GM19455 (cell line): Measurements from ENCODE around the gene PCSK6.
"Not testable (repeated sequence)": the region's sequence is repeated elsewhere in the genome, so short reads cannot be mapped to it uniquely, and the experiment has no call there.

Experiments
- ATAC-seq: cut with Tn5 transposase; IDR thresholded peaks from one replicate; pipeline ENCODE4 v1.9.1; 2021; ENCODE audit not compliant: unreplicated experiment

PCSK6 gene

DNA sequence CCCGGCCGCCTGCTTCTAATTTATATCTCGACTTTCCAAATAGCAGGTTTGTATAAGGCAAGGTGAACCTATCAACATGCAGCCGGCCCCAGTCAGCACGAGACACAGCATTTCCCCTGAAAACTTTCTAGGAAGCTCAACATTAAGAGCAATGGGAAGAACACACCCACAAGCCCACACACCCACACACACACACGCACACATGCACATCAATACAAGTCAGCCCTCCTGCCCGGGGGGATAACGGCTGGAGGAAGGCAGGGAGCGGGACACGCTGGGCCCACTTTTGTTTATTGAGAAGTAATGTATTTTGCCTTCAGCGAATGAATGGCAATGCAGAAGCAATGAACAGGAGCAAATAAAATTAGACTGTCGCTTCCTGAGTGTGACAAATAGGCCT is 83.5 kb downstream of the PCSK6 start:
- ATAC-seq: no peak

DNA sequence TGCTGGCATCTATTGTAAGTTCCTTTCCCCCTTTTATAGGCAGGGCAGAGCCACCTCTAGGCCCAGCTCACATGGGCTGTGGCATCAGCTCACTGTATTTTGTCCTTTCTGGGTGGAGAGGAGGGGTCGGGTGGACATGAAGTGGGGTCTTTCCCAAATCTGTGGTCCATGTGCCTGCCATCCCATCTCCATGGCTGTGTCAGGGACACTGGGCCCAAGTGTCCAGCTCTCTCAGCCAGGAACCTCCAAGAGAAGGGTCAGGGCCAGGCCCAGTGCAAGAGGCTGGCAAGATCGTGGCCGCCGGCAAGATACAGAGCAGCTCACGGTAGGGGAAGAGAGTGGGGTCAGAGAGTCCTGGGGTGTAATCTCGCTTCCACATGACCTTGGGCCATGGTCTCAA is 85.3 kb downstream of the PCSK6 start:
- no peak for ATAC-seq

DNA sequence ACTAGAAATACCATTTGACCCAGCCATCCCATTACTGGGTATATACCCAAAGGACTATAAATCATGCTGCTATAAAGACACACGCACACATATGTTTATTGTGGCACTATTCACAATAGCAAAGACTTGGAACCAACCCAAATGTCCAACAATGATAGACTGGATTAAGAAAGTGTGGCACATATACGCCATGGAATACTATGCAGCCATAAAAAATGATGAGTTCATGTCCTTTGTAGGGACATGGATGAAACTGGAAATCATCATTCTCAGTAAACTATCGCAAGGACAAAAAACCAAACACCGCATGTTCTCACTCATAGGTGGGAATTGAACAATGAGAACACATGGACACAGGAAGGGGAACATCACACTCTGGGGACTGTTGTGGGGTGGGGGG is 86.6 kb downstream of the PCSK6 start:
- ATAC-seq: not testable (repeated sequence)

DNA sequence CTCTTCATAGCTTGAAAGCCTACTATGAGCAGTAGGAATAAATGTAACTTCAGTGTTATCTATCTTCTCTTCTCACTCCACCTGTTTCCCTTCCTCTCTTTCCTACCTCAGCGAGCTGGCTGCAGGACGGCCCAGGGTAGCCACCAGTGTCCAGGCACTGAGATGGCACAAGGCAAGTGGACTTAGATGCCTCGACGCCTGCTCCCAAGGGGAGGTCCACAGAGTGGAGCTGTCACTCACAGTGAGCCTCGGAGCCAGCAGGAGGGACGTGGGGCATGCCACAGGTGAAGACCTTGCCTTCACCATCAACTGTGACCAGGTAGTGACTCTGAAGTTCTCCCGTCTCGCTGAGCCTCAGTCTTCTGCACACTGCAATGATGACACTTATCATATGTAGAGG is 88.2 kb downstream of the PCSK6 start:
- ATAC-seq: no peak

DNA sequence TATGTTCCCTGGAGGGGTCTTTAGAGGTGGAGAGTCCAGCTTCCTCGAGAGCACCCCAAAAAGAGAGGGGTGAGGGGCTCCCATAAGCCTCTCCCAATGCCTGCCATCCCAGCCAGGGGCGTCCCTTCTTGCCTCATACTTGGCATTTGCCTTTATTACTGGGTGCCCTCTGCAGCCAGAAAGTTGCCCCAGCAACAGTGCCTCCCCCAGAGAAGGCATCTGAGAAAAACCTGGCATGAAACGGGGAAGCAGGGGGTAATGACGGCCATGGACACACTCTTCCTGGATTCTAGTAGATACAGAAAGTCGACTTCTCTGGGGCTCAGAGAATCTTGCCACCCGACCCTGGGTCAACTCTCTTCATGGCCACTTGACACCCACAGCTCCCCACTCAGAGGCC is 90.1 kb downstream of the PCSK6 start:
- no peak for ATAC-seq

DNA sequence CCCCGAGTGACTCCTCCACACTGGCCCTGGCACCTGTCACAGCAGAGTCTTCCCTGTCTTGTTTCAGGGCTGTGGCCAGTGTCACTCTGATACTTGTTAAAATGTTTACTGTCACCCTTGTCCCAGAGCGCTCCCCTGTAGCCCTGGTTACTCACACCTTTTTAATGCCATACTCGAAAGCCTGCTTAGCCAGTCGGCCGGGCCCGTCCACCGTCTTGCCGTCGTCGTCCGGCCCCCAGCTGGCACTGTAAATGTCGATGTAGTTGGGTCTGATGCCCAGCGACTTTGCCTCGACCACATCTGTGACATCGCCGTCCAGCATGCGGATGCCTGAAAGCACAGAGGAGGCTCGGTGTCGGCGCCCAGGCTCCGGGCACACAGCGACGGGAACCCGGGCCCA is 91.3 kb downstream of the PCSK6 start:
- no peak for ATAC-seq

DNA sequence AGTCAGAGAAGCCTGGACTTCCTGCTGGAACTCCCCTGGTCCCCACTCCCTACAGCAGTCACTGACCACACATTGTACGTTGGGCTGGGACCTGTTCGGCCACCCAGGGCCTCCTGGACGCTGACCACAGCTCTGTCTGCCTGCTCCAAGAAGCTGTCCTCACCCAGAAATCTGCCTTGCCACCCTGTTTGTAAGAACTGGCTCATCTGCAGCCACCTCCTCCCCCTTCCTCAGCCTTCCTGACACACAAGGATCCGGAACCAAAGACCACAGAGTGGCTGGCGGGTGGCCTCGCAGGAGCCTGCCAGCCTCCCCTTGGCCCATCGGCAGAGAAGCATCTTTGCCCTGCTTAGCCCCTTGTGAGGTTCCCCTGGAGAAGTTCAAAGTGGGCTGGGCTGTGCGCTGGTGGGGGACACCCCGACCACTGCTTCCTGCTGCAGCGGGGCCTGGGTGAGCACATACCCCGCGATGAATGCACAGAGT is 91.9 kb downstream of the PCSK6 start:
- no peak for ATAC-seq

DNA sequence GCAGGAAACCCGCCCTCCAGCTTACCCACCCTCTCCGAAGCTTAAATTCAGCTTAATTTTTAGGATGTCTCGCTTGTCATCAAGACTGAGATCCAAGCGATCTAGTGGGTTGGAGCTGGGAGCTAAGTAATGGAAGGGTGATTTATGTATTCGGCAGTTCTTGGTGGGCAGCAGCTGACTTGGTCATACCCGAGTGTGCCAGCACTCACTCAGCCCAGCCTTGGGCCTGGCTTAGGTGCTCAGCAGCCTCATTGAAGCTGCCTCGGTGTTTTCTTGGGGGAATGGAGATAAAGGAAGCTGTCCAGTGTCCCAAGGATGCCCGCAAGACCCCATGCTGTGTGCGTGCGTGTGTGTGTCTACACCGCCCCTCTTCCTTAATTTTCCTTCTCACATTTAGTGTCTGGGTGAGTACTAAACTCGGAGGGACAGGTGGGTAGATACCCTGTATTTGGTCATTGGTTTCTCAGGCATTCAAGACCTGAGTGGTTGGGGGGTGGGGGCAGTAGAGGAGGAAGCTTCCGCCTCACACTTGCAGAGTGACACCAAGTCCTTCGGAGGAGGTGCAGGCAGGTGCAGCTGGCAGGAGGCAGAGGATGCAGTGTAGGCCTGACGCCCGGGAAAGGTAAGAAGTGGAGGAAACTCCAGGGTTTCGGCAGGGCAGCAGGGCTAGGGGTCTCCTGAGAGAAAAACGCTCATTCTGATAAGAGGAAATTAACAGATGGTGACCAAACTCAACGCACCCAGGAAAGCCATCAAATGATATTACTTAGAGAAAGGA is 92.8 kb downstream of the PCSK6 start:
- no peak for ATAC-seq

DNA sequence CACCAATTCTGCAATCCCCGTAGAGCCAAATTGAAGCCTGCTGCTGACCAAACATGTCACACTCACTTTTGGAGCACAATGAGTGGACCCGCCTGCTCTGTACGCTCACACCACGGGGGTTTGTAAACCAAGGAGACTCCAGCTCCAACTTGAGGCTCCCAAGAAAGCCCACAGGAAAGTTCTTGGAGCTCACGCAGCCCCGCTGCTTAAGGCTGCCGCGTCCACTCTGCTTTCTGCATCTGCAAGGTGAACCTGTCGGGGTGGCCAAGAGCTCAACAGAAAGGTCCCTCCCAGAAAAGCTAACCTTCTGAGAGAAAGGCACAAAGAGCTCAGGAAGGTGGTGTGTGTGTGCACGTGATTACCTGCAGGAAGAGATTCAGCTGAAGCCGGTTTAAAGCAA is 94.9 kb downstream of the PCSK6 start:
- ATAC-seq: no peak

DNA sequence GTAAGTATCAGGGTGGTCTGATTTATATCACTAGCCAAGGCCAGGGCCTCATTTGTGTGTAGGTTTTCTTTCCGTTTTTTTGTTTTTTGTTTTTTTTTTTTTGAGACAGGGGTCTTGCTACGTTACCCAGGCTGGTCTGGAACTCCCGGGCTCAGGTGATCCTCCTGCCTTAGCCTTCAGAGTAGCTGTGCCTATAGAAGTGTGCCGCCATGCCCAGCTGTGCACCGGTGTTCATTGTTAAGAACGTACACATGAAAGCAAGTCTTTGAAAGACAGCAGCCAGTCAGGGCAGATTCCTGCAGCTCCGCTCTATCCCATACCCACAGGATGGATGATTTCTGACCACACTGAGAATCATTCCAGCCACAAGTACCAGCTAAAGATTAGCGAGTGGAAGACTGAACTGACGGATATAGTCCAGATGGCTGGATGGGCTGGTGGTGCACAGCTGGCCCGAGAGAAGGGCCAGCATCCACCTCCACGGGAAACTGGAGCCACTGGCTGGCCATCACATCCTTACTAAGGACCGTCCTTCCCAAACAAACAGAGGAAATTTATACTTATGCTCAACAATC is 95.4 kb downstream of the PCSK6 start:
- no peak for ATAC-seq

DNA sequence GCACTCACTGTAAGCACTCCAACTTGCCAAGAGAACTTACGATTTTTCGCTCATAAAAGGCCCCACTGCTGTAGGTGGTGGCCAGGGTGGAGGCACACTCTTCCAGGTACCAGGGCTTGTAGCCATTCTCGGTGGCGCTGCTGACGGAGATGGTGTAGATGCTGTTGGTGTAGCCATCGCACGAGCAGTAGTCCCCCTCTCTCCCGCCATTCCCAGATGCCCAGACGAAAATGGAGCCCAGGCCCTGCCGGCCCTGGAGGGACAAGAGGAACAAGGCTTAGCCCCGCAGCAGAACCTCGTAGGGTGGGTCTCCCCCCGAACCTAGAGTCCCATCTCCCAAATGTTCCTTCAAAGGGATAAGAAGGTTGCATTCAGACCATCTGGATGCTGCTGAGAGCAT is 96.3 kb downstream of the PCSK6 start:
- no peak for ATAC-seq

DNA sequence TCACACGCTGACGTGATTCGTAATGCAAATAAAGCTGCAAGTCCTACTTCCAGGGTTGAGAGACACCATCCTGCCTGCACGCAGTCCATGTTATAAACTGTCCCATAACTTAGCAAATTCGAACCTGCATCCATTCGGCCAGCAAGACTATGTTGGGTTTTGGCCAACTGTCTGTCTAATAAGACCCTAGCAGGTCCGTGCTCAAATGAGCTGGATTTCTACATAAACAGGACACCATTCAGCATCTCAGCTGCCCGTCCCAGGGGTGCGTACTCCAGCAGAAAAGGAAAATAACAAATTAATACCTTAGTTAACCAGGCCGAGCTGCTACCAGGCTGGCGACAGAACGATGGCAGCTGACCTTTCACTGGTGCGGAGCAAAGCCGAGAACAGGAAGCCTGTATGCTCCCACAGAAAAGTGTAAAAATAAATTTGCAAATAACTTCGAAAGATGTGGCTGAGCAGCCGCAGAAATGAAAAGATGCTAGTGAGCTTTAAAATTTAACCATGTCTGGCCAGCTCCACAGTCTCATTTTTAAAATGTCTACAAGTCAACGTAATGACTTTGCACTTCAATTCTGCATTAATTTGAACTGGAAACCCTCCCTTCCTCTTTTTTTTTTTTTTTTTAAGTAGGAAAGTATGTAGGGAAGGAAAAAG is 97.4 kb downstream of the PCSK6 start:
- ATAC-seq: no peak

DNA sequence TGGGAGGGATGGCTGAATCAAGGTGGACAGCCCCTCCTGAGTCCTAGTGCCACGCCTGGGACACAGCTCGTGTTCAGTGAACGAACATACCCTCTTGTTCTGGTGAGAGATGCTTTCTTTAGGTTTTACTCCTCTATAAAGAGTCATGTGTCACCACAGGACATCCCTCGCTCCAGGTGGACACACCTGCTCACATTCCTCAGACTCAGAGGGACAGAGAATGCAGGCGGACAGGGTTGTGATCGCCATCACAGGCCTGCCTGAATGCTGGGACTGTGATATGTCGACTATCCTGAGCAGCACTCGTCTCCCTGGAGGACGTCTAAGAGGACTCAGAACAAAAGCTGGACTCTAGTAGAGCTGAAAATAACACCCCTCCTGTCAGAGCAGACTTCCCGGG is 98.1 kb downstream of the PCSK6 start:
- ATAC-seq: no peak

DNA sequence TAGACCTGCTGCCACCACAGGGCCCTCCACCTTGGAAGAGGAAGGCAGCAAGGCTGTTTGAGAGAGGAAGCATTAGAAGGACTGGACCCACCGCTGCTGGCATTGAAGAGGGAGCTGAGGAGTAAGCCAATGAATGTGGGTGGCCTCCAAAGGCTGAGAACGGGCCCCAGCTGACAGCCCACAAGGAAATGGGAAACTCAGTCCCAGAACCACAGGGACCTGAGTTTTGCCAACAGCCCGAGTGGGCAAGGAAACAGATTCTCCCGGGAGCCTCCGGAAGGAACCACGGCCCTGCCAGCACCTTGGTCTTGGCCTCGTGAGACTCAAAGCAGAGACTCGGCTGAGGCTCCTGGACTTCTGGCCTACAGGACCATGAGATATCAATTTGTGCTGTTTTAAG is 99.0 kb downstream of the PCSK6 start:
- no peak for ATAC-seq

DNA sequence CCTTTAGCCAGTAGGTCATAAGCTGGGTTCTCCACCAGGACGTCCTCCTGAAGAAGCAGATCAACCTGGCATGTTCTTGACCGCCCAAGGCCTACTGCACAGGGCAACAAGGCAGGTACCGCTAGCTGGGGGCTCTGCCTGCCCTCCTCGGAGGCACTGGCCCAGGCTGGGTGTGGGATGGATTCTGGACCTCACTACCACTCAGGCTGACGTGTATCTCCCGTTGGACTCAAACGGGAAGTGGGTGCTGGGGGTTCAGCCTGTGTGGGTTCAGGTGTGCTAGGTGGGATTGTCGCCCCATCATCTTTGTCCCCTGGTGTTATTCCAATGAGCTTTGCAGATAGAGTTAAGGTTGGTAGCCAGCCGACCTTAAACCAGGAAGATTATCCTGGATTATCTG is 99.4 kb downstream of the PCSK6 start:
- ATAC-seq: no peak

DNA sequence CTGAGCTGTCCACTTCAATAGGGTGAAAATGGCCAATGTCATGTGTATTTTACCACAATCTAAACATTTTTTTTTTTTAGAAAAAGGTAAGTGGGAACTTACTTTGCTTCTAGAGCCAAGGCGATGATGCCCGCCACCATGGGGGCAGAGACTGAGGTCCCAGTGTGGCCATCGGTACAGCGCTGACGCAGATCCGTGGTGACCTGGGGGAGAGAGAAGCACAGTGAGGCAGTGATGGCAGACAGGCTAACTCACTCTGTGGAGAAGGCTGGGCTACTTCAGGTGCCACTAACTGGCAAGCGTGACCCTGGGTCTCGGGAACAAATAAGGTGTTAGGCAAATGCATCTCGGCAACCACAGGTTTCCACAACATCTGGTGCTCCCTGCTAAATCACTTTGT is 100.1 kb downstream of the PCSK6 start:
- ATAC-seq: no peak

DNA sequence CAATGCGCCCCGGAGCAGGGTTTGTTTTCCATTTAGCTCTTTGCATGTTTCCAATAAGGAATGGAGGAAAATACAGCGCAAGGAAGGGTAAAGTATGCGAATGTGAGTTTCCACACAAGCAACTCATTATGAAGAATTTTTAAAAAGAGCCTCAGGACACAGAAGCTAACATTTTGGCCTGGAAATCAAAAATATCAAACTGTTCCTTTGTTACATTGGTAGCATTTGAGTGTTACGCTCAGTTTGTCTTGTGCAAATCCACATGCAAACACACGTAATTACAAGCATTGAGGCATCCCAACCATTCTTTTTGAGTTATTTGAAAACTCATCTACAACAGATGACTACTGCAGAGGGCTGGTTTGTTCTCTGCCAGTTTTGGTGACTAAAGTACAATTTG is 101.5 kb downstream of the PCSK6 start:
- ATAC-seq: no peak

DNA sequence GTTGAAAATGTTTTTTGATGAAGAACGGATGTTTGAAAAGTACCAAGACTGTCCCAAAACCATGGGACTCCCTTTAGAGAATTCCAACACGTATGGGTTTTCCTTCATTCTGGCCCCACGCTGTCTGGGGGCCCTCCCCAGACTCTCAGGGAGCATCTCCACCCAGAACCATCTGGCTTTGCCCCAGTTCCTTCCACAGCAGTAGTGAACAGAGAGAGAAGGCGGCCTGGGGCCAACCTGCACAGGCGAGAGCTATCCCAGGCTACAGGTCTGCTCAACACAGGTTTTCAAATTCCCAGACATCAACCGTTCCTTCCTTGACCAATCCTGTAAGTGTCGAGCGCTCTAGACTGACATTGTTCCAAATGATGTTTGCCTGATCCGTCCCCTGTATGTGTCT is 101.9 kb downstream of the PCSK6 start:
- no peak for ATAC-seq

DNA sequence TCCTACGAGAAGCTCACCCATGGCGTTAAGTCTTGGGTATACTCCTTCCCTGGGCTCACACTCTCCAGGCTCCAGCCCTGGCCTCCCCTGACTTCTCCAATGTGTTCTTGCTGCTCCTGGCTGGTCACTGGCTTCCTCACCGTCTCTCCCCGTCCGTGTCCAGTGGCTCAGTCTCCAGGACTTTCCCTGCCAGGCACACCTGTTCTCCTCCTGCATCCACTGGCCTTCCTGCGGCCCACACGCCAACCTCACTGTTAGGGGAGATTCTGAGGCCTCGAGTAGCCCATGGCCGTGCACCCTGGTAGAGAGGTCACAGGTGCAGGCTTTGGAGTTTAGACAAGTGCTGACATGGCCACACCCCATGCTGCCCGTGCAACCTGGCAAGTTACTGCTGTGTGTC is 102.5 kb downstream of the PCSK6 start:
- ATAC-seq: no peak

DNA sequence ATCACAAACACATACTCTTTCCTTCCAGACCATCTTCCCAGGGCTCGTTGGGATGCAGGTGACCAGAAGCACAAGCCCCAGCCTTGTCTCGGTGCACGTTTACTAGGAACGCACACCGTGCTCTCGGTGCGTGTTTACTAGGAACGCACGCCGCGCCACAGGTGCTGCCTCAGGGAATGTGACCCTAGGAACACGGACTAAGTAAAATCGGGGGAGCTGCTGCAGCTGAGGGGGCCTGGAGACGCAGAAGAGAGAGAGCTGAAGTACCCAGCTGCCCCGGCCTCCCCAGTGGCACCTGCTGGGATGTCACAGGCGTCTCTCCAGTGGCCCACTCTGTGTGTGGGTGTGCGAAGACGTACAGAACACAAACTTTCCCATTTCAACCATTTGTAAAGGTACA is 103.5 kb downstream of the PCSK6 start:
- no peak for ATAC-seq

DNA sequence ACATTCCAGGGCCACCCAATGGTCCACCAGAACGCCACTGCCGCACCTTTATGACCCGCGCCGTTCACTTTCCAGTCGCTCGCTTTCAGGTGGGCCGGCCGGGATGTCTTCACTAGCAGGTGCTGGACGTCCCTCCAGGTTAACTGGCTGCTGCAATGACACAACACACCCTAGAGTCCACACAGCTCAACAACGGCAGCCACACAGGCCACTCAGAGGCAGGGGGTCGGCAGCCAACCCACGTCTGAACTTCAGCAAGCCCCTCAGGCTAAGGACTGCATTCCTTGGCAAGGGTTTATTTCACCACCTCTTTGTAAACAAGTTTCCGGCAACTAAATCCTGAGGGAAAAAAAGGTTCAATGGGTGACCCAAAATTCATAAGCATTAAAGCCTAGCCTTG is 105.2 kb downstream of the PCSK6 start:
- ATAC-seq: no peak

DNA sequence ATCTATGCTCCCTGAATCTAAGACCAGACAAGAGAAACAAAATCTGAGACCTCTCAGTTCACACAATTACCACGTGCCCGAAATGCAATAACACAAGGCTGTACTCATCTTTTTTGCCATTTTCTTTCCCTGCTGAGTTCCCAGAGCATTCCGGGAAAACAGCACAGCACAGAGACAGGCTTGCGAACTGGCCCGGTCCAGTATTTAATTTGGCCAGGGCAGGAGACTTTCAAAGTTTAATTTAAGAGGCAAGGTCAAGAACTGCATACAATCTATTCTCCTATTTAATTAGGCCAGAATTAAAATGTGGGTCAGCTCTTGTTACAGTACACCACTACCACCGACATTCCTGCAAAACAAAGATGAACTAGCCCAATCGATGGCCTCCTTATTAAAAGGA is 107.0 kb downstream of the PCSK6 start:
- no peak for ATAC-seq
